GM23338 (cell line): ENCODE results near the gene NELFCD. TPM values are rescaled to one million over a fixed set of nuclear protein-coding genes. Genes with fewer than 3 reads are reported as not detected.

Experiments
- ATAC-seq: fragments of 200-7000 bp; cut with Tn5 transposase; 3 replicates; pipeline ENCODE4 v1.9.1; 2020
- DNase-seq: peaks from one replicate; pipeline ENCODE4 v3.0.0-alpha.2; 2015; ENCODE audit warnings: low spot score
- H2AFZ ChIP-seq: fragments of 200-600 bp; sonication (generic); 2 replicates; pipeline ENCODE4 v1.8.0; 2016; ENCODE audit warnings: antibody characterized with exemption, mild to moderate bottlenecking, moderate library complexity
- H3F3A ChIP-seq: fragments of 200-600 bp; sonication (generic); replicated peaks from 2 replicates; pipeline ENCODE4 v1.8.0; 2017; ENCODE audit warnings: antibody characterized with exemption, mixed run types, low read depth
- H3K27ac ChIP-seq: fragments of 200-600 bp; sonication (generic); 2 replicates; pipeline ENCODE4 v1.6.1; 2016; ENCODE audit warnings: low read depth
- H3K27me3 ChIP-seq: fragments of 200-600 bp; sonication (generic); 2 replicates; pipeline ENCODE4 v1.8.0; 2016; ENCODE audit warnings: mild to moderate bottlenecking, mixed run types, moderate library complexity; ENCODE audit not compliant: insufficient read depth
- H3K36me3 ChIP-seq: fragments of 200-600 bp; sonication (generic); 2 replicates; pipeline ENCODE4 v1.8.0; 2016; ENCODE audit warnings: mild to moderate bottlenecking; ENCODE audit not compliant: insufficient read depth
- H3K4me1 ChIP-seq: fragments of 200-600 bp; sonication (generic); 2 replicates; pipeline ENCODE4 v1.8.0; 2016; ENCODE audit warnings: mild to moderate bottlenecking, moderate library complexity; ENCODE audit not compliant: insufficient read depth
- H3K4me2 ChIP-seq: fragments of 200-600 bp; sonication (generic); 2 replicates; pipeline ENCODE4 v1.7.1; 2017; ENCODE audit warnings: mixed run types
- H3K4me3 ChIP-seq: fragments of 200-600 bp; sonication (generic); 2 replicates; pipeline ENCODE4 v1.6.1; 2016; ENCODE audit warnings: mixed run types
- H3K79me2 ChIP-seq: fragments of 200-600 bp; sonication (generic); replicated peaks from 2 replicates; pipeline ENCODE4 v1.8.0; 2017; ENCODE audit warnings: mild to moderate bottlenecking; ENCODE audit not compliant: insufficient read depth
- H3K9me2 ChIP-seq: fragments of 200-600 bp; sonication (generic); 2 replicates; pipeline ENCODE4 v1.8.0; 2017; ENCODE audit not compliant: insufficient read depth
- H4K20me1 ChIP-seq: fragments of 200-600 bp; sonication (generic); replicated peaks from 2 replicates; pipeline ENCODE4 v1.8.0; 2017; ENCODE audit warnings: mild to moderate bottlenecking; ENCODE audit not compliant: insufficient read depth
- H3K27ac Mint-ChIP-seq: 2 replicates; pipeline ENCODE4 v1.8.0; 2020; ENCODE audit warnings: inconsistent platforms, mild to moderate bottlenecking, moderate library complexity, mixed read lengths
- H3K27me3 Mint-ChIP-seq: 3 replicates; pipeline ENCODE4 v1.8.0; 2022; ENCODE audit warnings: low read depth, mild to moderate bottlenecking, moderate library complexity, mixed read lengths, inconsistent platforms; ENCODE audit not compliant: insufficient read depth, poor library complexity
- H3K36me3 Mint-ChIP-seq: 3 replicates; pipeline ENCODE4 v1.8.0; 2021; ENCODE audit warnings: low read depth, mild to moderate bottlenecking, inconsistent platforms, moderate library complexity, mixed read lengths
- H3K4me1 Mint-ChIP-seq: 3 replicates; pipeline ENCODE4 v1.8.0; 2020; ENCODE audit warnings: mild to moderate bottlenecking, inconsistent platforms, mixed read lengths
- H3K4me3 Mint-ChIP-seq: 3 replicates; pipeline ENCODE4 v1.8.0; 2021; ENCODE audit warnings: moderate library complexity, mild to moderate bottlenecking, inconsistent platforms, mixed read lengths
- H3K9me3 Mint-ChIP-seq: 3 replicates; pipeline ENCODE4 v1.8.0; 2020; ENCODE audit warnings: moderate library complexity, mild to moderate bottlenecking, inconsistent platforms, mixed read lengths
- CREB1 ChIP-seq: fragments of 250-450 bp; sonication (Bioruptor Pico); IDR thresholded peaks from 2 replicates; pipeline ENCODE4 v1.5.0; 2020; ENCODE audit warnings: low read depth, mild to moderate bottlenecking, moderate library complexity
- CTCF ChIP-seq, 2 experiments: fragments of 200-600 bp in 1 of 2; sonication (generic) in 1 of 2; conservative IDR thresholded peaks; 2 replicates each; pipeline versions ENCODE4 v1.5.1 to v1.6.1; 2016 to 2017; ENCODE audit warnings: antibody characterized with exemption in 2 of 2, low read depth in 2 of 2, mild to moderate bottlenecking in 2 of 2, moderate library complexity in 1 of 2
- ETS1 ChIP-seq: IDR thresholded peaks from 2 replicates; pipeline ENCODE4 v1.6.1; 2016; ENCODE audit warnings: antibody characterized with exemption
- EZH2 ChIP-seq: fragments of 200-600 bp; sonication (generic); IDR thresholded peaks from one replicate; pipeline ENCODE4 v1.8.0; 2017; ENCODE audit warnings: antibody characterized with exemption, mild to moderate bottlenecking, low read depth; ENCODE audit not compliant: unreplicated experiment
- EZH2phosphoT487 ChIP-seq: fragments of 200-600 bp; sonication (generic); IDR thresholded peaks from one replicate; pipeline ENCODE4 v1.8.1; 2018; ENCODE audit warnings: antibody characterized with exemption; ENCODE audit not compliant: unreplicated experiment
- JUNB ChIP-seq: IDR thresholded peaks from one replicate; pipeline ENCODE4 v1.6.1; 2016; ENCODE audit warnings: antibody characterized with exemption; ENCODE audit not compliant: unreplicated experiment
- NANOG ChIP-seq: IDR thresholded peaks from 2 replicates; pipeline ENCODE4 v1.6.1; 2016; ENCODE audit warnings: antibody characterized with exemption, borderline replicate concordance
- POLR2AphosphoS5 ChIP-seq: IDR thresholded peaks from 2 replicates; pipeline ENCODE4 v1.6.1; 2016; ENCODE audit warnings: antibody characterized with exemption, low read depth
- REST ChIP-seq: IDR thresholded peaks from one replicate; pipeline ENCODE4 v1.6.1; 2018; ENCODE audit warnings: antibody characterized with exemption; ENCODE audit not compliant: unreplicated experiment
- STAT1 ChIP-seq: IDR thresholded peaks from one replicate; pipeline ENCODE4 v1.6.1; 2016; ENCODE audit warnings: antibody characterized with exemption; ENCODE audit not compliant: unreplicated experiment
- ZNF331 ChIP-seq: fragments of 250-450 bp; sonication (Bioruptor Pico); IDR thresholded peaks from 2 replicates; pipeline ENCODE4 v1.5.0; 2020; ENCODE audit warnings: low read depth, mild to moderate bottlenecking, moderate library complexity
- ZNF462 ChIP-seq: fragments of 250-450 bp; sonication (Bioruptor Pico); IDR thresholded peaks from 2 replicates; pipeline ENCODE4 v1.5.0; 2020; ENCODE audit warnings: mild to moderate bottlenecking, moderate library complexity
- polyA plus RNA-seq: library from polyadenylated mRNA; unstranded; fragments of >200 nt; fragmentation: Nextera tagmentation; extraction: Ambion mirVana; gene quantifications from 2 replicates; pipeline ENCODE4 v1.2.1, GENCODE V29; 2016
- total RNA-seq: library from RNA; depleted of rRNA; stranded (reverse); fragments of >200 nt; shearing (Covaris generic); gene quantifications from 2 replicates; pipeline ENCODE4 v1.2.3, GENCODE V29; 2014

Gene NELFCD
- total and polyA plus RNA-seq, 2 experiments from 2014 or later: 52.9 to 75.8 TPM

GRCh38 chr20:58932170-58932569, 48.9 kb upstream of the NELFCD start (continued):
- TF ChIP-seq ETS1 (no peak), EZH2phosphoT487 (no peak), REST (no peak), JUNB (no peak), EZH2 (no peak)

GRCh38 chr20:58938078-58938477, 43.0 kb upstream of the NELFCD start:
- 0 out of 2 replicates have a peak, but pooled peaks cover 5% of the 10 kb centered on the region for H3K9me2 ChIP-seq
- no peaks in the 10 kb centered on the region for H3K79me2 ChIP-seq
- Mint-ChIP-seq H3K27me3 (peaks cover 3% of the 10 kb centered on the region), H3K4me3 (no peak overlapping the region), H3K27ac (no peak overlapping the region), H3K36me3 (no peaks in the 10 kb centered on the region), H3K9me3 (peaks cover 5% of the 10 kb centered on the region; the same call in 1 of the 3 replicates), H3K4me1 (0 out of 3 replicates have a peak, but pooled peaks cover 3% of the 10 kb centered on the region)
- DNase-seq: no peak
- no peak overlapping the region for H3K4me3 ChIP-seq
- ATAC-seq: no peak
- no peaks in the 10 kb centered on the region for H4K20me1 ChIP-seq
- H3K27me3 ChIP-seq: no peaks in the 10 kb centered on the region
- H3K4me1 ChIP-seq: no peaks in the 10 kb centered on the region; the same call in 1 of the 2 replicates
- no peaks in the 10 kb centered on the region for H3K36me3 ChIP-seq
- no peaks in the 10 kb centered on the region for H3F3A ChIP-seq
- no peak overlapping the region for H3K4me2 ChIP-seq
- no peak overlapping the region for H3K27ac ChIP-seq
- peak overlapping the region; percentile 90 for H2AFZ ChIP-seq
- TF ChIP-seq NANOG (no peak), ZNF462 (CRISPR knock-in tag) (no peak), ZNF331 (CRISPR knock-in tag) (no peak), CREB1 (CRISPR knock-in tag) (no peak), JUNB (no peak), ETS1 (no peak), POLR2AphosphoS5 (no peak), EZH2phosphoT487 (no peak), STAT1 (no peak), CTCF (conservative IDR thresholded peaks at IDR 0.05; ENCODE audit: low read depth in 2 of 2) (no peak)
